Liver (tissue), 9 donors: ENCODE results near the gene HRH1. TPM values are rescaled to one million over a fixed set of nuclear protein-coding genes. Genes with fewer than 3 reads are reported as not detected.

ENCODE experiments used
- DNase-seq: peaks from one replicate; pipeline ENCODE4 v3.0.0-alpha.2; 2017; ENCODE audit warnings: low spot score
- H3K27ac ChIP-seq, 2 donors: one replicate each; pipeline ENCODE4 v1.7.0; 2013; ENCODE audit warnings: inconsistent platforms in 2 of 2, low read length in 2 of 2, control low read depth in 1 of 2, low read depth in 1 of 2, mild to moderate bottlenecking in 1 of 2
- H3K27me3 ChIP-seq, 4 donors: one replicate each; pipeline versions ENCODE4 v1.6.1 to v1.7.0; 2013; ENCODE audit warnings: low read length in 3 of 4, inconsistent platforms in 1 of 4, mild to moderate bottlenecking in 1 of 4, moderate library complexity in 1 of 4; ENCODE audit not compliant: control insufficient read depth in 4 of 4, insufficient read depth in 4 of 4
- H3K36me3 ChIP-seq, 4 donors: one replicate each; pipeline versions ENCODE4 v1.6.1 to v1.7.0; 2013; ENCODE audit warnings: low read length in 3 of 4, mild to moderate bottlenecking in 3 of 4, low read depth in 1 of 4, moderate library complexity in 1 of 4; ENCODE audit not compliant: control insufficient read depth in 4 of 4, insufficient read depth in 3 of 4
- H3K4me1 ChIP-seq, 4 donors: one replicate each; pipeline versions ENCODE4 v1.6.1 to v1.7.0; 2013; ENCODE audit warnings: low read length in 3 of 4, mild to moderate bottlenecking in 3 of 4, moderate library complexity in 1 of 4; ENCODE audit not compliant: control insufficient read depth in 4 of 4, insufficient read depth in 4 of 4
- H3K4me3 ChIP-seq, 3 donors: one replicate each; pipeline versions ENCODE4 v1.6.1 to v1.7.0; 2013; ENCODE audit warnings: low read length in 3 of 3, control low read depth in 1 of 3, low read depth in 1 of 3, mild to moderate bottlenecking in 1 of 3
- H3K9ac ChIP-seq, 2 donors: one replicate each; pipeline ENCODE4 v1.7.0; 2013; ENCODE audit warnings: low read length in 2 of 2, mild to moderate bottlenecking in 2 of 2, moderate library complexity in 2 of 2, control low read depth in 1 of 2, low read depth in 1 of 2
- H3K9me3 ChIP-seq, 4 donors: one replicate each; pipeline versions ENCODE4 v1.6.1 to v1.7.0; 2013; ENCODE audit warnings: low read length in 3 of 4; ENCODE audit not compliant: control insufficient read depth in 4 of 4
- EGR1 ChIP-seq, 2 donors: IDR thresholded peaks; 2 replicates each; pipeline ENCODE4 v1.6.1; 2016 to 2018; ENCODE audit warnings: antibody characterized with exemption in 2 of 2, low read depth in 2 of 2
- FOXA1 ChIP-seq: IDR thresholded peaks from 2 replicates; pipeline ENCODE4 v1.6.1; 2016; ENCODE audit warnings: antibody characterized with exemption
- FOXA2 ChIP-seq: IDR thresholded peaks from 2 replicates; pipeline ENCODE4 v1.6.1; 2016; ENCODE audit warnings: antibody characterized with exemption
- HNF4A ChIP-seq, 2 donors: conservative IDR thresholded peaks; 2 replicates each; pipeline ENCODE4 v1.6.1; 2016; ENCODE audit warnings: antibody characterized with exemption in 2 of 2, mild to moderate bottlenecking in 2 of 2
- JUND ChIP-seq, 2 donors: IDR thresholded peaks; 2 replicates each; pipeline ENCODE4 v1.6.1; 2016; ENCODE audit warnings: antibody characterized with exemption in 2 of 2
- MAX ChIP-seq: IDR thresholded peaks from 2 replicates; pipeline ENCODE4 v1.6.1; 2016; ENCODE audit warnings: antibody characterized with exemption
- NR2F2 ChIP-seq: IDR thresholded peaks from 2 replicates; pipeline ENCODE4 v1.6.1; 2016; ENCODE audit warnings: antibody characterized with exemption
- RAD21 ChIP-seq, 2 donors: IDR thresholded peaks; 2 replicates each; pipeline ENCODE4 v1.6.1; 2016; ENCODE audit warnings: antibody characterized with exemption in 2 of 2, mild to moderate bottlenecking in 2 of 2
- REST ChIP-seq: IDR thresholded peaks from 2 replicates; pipeline ENCODE4 v1.6.1; 2016; ENCODE audit warnings: antibody characterized with exemption, mild to moderate bottlenecking
- RXRA ChIP-seq, 2 donors: IDR thresholded peaks; 2 replicates each; pipeline ENCODE4 v1.6.1; 2017 to 2018; ENCODE audit warnings: antibody characterized with exemption in 2 of 2, mild to moderate bottlenecking in 1 of 2
- SP1 ChIP-seq: IDR thresholded peaks from 2 replicates; pipeline ENCODE4 v1.6.1; 2018; ENCODE audit warnings: antibody characterized with exemption, mild to moderate bottlenecking
- YY1 ChIP-seq: IDR thresholded peaks from 2 replicates; pipeline ENCODE4 v1.6.1; 2016; ENCODE audit warnings: antibody characterized with exemption, mild to moderate bottlenecking
- WGBS: extraction: QIAGEN DNeasy Blood & Tissue Kit; methylation state at CpG from one replicate; pipeline ENCODE4 v1.1.7; 2013; 5-methylcytosine and 5-hydroxymethylcytosine counted together
- polyA plus RNA-seq, 2 donors: library from polyadenylated mRNA; stranded (reverse) in 1 of 2; unstranded in 1 of 2; fragments of 200-250 nt in 1 of 2; fragments of >200 nt in 1 of 2; fragmentation: Nextera tagmentation in 1 of 2; extraction: Ambion mirVana in 1 of 2; gene quantifications; one replicate each; pipeline versions ENCODE4 v1.2.1 to v1.2.3, GENCODE V29; 2013 to 2015
- total RNA-seq, 2 donors: library from RNA; depleted of rRNA; stranded (reverse); fragments of >200 nt; gene quantifications; one replicate each; pipeline ENCODE4 v1.2.3, GENCODE V29; 2014
- TF ChIP-seq, protein P1 (sequence below): IDR thresholded peaks from 2 replicates; pipeline ENCODE4 v1.6.1; 2016; ENCODE audit warnings: antibody characterized with exemption
- TF ChIP-seq, protein P2 (sequence below): IDR thresholded peaks from 2 replicates; pipeline ENCODE4 v1.6.1; 2016; ENCODE audit warnings: antibody characterized with exemption
- donor health status: healthy.
- donor health status: healthy.
- donor health status: healthy.
- donor health status: healthy.
- donor health status: healthy.

HRH1 gene
- total and polyA plus RNA-seq, 4 donors = 0.07 to 1.3 (median 0.31) TPM

- Histone ChIP-seq H3K9ac (no peak overlapping the region), H3K9me3 (no peaks in the 10 kb centered on the region), H3K36me3 (no peaks in the 10 kb centered on the region), H3K27ac (no peak overlapping the region), H3K4me1 (no peaks in the 10 kb centered on the region), H3K27me3 (no peaks in the 10 kb centered on the region), H3K4me3 (no peak overlapping the region)
- 74% methylated on average over 7 of the region's 7 CpGs for WGBS
- TF ChIP-seq MAX = no peak
- TF ChIP-seq, protein P1, sequence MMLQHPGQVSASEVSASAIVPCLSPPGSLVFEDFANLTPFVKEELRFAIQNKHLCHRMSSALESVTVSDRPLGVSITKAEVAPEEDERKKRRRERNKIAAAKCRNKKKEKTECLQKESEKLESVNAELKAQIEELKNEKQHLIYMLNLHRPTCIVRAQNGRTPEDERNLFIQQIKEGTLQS = no peak
- no peak for TF ChIP-seq JUND (IDR thresholded peaks at IDR 0.05)
- no peak for TF ChIP-seq FOXA2
- no peak for TF ChIP-seq NR2F2
- TF ChIP-seq FOXA1 = no peak
- TF ChIP-seq HNF4A (conservative IDR thresholded peaks at IDR 0.05) = no peak
- no peak for TF ChIP-seq SP1
- TF ChIP-seq RXRA (IDR thresholded peaks at IDR 0.05) = no peak
- TF ChIP-seq YY1 = no peak
- no peak for DNase-seq
These were observed 7.4 kb downstream of the HRH1 start for GRCh38 chr3:11161666-11162065.

GRCh38 chr3:11162401-11163345 lies 8.4 kb downstream of the HRH1 start:
- TF ChIP-seq NR2F2 = no peak
- TF ChIP-seq FOXA1 = no peak
- TF ChIP-seq EGR1 (IDR thresholded peaks at IDR 0.05; ENCODE audit: low read depth in 2 of 2) = no peak
- no peak for TF ChIP-seq RAD21 (IDR thresholded peaks at IDR 0.05)
- TF ChIP-seq, protein P2, sequence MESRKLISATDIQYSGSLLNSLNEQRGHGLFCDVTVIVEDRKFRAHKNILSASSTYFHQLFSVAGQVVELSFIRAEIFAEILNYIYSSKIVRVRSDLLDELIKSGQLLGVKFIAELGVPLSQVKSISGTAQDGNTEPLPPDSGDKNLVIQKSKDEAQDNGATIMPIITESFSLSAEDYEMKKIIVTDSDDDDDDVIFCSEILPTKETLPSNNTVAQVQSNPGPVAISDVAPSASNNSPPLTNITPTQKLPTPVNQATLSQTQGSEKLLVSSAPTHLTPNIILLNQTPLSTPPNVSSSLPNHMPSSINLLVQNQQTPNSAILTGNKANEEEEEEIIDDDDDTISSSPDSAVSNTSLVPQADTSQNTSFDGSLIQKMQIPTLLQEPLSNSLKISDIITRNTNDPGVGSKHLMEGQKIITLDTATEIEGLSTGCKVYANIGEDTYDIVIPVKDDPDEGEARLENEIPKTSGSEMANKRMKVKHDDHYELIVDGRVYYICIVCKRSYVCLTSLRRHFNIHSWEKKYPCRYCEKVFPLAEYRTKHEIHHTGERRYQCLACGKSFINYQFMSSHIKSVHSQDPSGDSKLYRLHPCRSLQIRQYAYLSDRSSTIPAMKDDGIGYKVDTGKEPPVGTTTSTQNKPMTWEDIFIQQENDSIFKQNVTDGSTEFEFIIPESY = no peak
- no peak for TF ChIP-seq REST
- TF ChIP-seq, protein P1 = no peak
- no peak for TF ChIP-seq SP1
- Histone ChIP-seq H3K9me3 (no peaks in the 10 kb centered on the region), H3K9ac (no peak overlapping the region), H3K27me3 (no peaks in the 10 kb centered on the region), H3K4me3 (no peak overlapping the region), H3K27ac (no peak overlapping the region), H3K4me1 (no peaks in the 10 kb centered on the region), H3K36me3 (no peaks in the 10 kb centered on the region)
- WGBS = 73% methylated on average over 6 of the region's 6 CpGs
- no peak for DNase-seq
